Fibroblast of villous mesenchyme (primary cell): Measurements from ENCODE around the gene ASB3. TPM values are rescaled to one million over a fixed set of nuclear protein-coding genes. Genes with fewer than 3 reads are reported as not detected.
"Not testable (repeated sequence)": the region's sequence is repeated elsewhere in the genome, so short reads cannot be mapped to it uniquely, and the experiment has no call there.

Experiments
- DNase-seq: peaks from one replicate; pipeline ENCODE4 v3.0.0-alpha.2; 2010; ENCODE audit warnings: low read depth
- H3K4me3 ChIP-seq: 2 replicates; pipeline ENCODE4 v1.5.1; 2011; ENCODE audit warnings: low read depth, mild to moderate bottlenecking, low read length
- total RNA-seq: library from RNA; depleted of rRNA; stranded (reverse); fragments of >200 nt; gene quantifications from 2 replicates; pipeline ENCODE4 v1.2.3, GENCODE V29; 2012
- TF ChIP-seq, protein P1 (sequence below): IDR thresholded peaks from 2 replicates; pipeline ENCODE4 v1.5.1; 2012; ENCODE audit warnings: low read depth, mild to moderate bottlenecking, low read length; ENCODE audit not compliant: insufficient read depth

Gene ASB3
- total RNA-seq, 1 donor = 34.1 TPM

DNA sequence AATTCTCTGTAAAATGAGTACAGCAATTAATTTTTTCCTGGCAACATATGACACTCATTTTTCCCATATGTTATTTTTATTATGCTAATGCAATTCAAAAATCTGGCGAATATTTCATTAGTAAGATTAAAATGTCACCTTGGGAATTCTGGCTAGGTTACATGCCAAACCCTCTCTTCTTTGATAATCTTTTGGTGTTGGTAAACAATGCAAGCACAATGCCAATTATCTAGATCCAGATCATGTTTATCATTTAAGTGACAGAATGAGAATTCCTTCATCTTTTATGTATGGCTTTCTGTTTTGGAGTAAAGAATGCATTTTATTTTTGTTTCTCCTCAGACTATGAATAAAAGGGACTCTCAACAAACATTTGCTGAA is 39.3 kb upstream of the ASB3 start:
- DNase-seq = no peak
- H3K4me3 ChIP-seq = no peak overlapping the region
- TF ChIP-seq, protein P1, sequence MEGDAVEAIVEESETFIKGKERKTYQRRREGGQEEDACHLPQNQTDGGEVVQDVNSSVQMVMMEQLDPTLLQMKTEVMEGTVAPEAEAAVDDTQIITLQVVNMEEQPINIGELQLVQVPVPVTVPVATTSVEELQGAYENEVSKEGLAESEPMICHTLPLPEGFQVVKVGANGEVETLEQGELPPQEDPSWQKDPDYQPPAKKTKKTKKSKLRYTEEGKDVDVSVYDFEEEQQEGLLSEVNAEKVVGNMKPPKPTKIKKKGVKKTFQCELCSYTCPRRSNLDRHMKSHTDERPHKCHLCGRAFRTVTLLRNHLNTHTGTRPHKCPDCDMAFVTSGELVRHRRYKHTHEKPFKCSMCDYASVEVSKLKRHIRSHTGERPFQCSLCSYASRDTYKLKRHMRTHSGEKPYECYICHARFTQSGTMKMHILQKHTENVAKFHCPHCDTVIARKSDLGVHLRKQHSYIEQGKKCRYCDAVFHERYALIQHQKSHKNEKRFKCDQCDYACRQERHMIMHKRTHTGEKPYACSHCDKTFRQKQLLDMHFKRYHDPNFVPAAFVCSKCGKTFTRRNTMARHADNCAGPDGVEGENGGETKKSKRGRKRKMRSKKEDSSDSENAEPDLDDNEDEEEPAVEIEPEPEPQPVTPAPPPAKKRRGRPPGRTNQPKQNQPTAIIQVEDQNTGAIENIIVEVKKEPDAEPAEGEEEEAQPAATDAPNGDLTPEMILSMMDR = no peak

DNA sequence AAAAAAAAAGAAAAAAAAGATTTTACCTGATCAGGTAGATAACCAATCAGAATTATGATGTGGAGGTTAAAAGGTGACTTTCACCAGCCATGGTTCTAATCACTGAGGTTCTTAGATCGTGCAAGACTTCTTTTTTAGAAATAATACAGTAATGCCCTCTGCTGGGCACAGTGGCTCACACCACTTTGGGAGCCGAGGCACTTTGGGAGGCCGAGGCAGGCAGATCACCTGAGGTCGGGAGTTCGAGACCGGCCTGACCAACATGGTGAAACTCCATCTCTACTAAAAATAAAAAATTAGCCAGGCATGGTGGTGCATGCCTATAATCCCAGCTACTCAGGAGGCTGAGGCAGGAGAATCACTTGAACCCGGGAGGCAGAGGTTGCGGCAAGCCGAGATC is 36.9 kb upstream of the ASB3 start:
- TF ChIP-seq, protein P1 = peak; percentile 25
- not testable (repeated sequence) for H3K4me3 ChIP-seq
- peak; percentile 10 for DNase-seq

DNA sequence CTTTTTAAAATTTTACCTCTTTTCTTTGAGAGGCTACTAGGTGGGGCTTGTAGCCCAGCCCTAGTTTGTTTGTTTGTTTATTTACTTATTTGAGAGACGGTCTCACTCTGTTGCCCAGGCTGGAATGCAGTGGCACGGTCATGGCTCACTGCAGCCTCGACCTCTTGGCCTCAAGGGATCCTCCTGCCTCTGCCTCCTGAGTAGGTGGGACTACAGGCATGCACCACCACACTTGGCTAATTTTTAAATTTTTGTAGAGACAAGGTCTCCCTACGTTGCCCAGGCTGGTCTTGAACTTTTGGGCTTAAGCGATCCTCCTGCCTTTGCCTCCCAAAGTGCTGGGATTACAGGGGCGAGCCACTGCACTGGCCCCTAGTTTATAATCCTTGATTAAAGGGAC is 35.1 kb upstream of the ASB3 start:
- no peak for DNase-seq
- H3K4me3 ChIP-seq = no peak overlapping the region
- TF ChIP-seq, protein P1 = no peak

DNA sequence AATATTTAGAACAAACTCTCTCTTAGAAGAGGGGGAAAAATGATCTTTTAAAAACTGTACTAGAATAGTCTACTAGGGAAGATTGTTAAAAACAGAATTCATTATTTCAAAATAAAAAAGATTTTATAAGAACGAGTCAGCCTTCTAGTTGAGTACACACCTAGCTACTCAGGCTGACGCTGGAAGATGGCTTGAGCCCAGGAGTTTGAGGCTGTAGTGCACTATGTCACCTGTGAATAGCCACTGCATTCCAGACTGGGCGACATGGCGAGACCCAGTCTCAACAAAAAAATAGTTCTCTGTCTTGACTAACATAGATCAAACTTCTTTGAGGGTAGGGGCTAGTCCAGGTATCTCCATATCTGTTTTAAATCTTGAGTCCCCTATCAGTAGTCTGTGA is 34.0 kb upstream of the ASB3 start:
- TF ChIP-seq, protein P1 = no peak
- DNase-seq = no peak
- no peak overlapping the region for H3K4me3 ChIP-seq

DNA sequence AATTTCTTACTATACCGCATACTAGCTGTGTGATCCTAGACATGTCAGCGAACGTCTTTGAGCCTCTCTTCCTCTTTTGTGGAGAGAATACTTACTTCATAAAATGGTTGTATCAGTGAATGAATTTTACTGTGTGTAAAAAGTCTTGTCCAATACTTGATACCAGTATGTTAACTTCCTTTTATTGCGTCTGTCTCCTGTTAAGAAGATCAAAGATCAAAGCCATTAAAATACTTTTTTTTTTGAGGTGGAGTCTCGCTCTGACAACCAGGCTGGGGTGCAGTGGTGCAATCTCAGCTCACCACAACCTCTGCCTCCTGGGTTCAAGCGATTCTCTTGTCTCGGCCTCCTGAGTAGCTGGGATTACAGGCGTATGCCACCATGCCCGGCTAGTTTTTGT is 33.3 kb upstream of the ASB3 start:
- no peak overlapping the region for H3K4me3 ChIP-seq
- DNase-seq = no peak
- TF ChIP-seq, protein P1 = no peak

DNA sequence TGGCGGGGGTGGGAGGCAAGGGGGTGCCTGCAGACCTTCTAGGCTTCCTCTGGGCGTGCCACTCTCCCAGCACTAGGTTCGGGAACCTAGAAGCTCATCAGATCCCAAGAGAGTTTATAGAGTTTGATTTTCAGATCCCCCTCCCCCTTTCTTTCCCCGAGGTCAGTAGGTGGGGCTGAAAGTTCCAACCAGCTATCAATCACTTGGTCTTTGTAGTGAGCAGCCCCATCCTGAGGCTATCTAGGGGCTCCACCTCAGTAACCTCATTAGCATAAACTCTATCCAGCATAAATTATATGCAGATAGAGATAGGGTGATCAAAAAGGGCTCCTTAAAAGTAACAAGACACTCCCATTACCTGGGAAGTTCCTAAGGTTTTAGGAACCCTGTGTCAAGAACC is 32.9 kb upstream of the ASB3 start:
- TF ChIP-seq, protein P1 = no peak
- no peak for DNase-seq
- no peak overlapping the region for H3K4me3 ChIP-seq

DNA sequence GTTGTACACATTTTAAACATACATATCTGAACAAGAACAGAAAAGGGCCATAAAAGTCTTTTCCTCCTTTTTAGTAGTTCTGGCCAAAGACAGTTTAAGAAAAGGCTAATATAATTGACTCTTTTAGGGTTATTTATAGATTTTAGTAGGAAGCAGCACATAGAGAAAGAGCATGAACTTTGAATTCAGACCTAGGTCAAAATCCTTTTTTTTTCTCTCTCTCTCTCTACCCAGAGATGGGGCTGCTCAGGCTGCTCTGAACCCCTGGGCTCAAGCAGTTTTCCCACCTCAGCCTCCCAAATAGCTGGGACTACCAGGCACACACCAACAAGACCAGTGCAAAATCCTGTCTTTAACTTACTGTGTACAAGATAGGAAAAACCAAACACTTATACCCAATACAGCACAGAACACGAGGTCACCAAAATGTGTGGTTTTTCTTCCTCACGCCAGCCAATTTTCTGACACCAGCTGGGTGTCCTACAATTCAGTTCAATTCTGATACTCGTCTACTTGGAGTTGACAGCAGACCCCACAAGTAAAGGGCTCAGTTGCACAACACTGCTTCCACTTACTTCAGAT is 32.2 kb upstream of the ASB3 start:
- TF ChIP-seq, protein P1 = no peak
- no peak overlapping the region for H3K4me3 ChIP-seq
- no peak for DNase-seq
